Measurements from ENCODE around the gene IZUMO4. TPM values are rescaled to one million over a fixed set of nuclear protein-coding genes. Genes with fewer than 3 reads are reported as not detected.

The IZUMO4 gene
- total and polyA plus RNA-seq, 5 experiments from 2014 or later, result 0.26 to 18.7 (median 1.4) TPM

DNA sequence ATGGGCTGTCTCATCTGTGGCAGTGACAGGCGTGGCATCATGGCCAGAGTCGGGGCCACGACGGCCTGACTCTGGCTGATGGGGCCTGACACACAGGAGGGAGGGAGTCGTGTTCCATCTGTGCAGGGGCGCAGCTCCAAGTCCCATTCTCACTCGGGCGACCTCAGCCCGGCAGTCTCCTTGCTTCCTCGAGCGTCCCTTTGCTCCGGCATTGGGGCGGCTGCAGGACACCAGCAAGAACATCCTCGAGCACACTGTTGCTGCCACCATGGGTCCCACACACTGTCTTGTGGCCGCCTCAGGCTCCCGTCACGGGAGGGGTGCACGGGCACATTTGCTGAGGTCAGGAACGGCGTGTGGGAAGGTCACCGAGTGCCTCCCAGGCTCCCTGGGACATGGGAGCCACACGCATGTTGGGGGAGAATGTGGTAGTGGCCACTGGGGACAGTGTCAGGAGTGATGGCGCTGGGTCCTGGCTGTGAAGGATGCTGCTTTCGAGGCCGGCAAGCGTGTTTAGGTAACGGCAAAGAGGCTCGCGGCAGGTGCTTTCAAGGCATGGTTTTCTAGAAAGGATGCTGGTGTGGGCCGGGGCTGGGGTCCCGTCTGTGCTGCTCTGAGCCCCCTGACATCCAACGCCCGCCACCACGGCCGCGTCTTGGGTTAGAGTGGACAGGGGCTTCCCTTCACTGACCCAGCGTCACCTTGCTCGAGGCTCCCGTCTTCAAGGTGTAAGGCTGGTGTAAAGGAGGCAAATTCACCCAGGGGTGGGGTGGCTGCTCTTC, 3.4 kb downstream of the IZUMO4 start:
- Mint-ChIP-seq H3K9me3 (peaks cover 0 to 14% (median 1%) of the 10 kb centered on the region in 9 donors), H3K36me3 (peaks cover 4 to 30% (median 7%) of the 10 kb centered on the region in 3 donors), H3K27ac (peak overlapping the region in 1 of 10 donors; percentile 46), H3K27me3 (peaks cover 0 to 1% (median 0%) of the 10 kb centered on the region in 5 donors), H3K4me3 (no peak overlapping the region), H3K4me1 (peaks cover 3 to 16% (median 11%) of the 10 kb centered on the region in 4 donors)
- POLR2A ChIA-PET, result no interaction called here
- DNase-seq (no peak), ATAC-seq (no peak)

- ATAC-seq (no peak), DNase-seq (no peak)
- peaks cover 0 to 1% (median 0%) of the 10 kb centered on the region in 5 donors for H3K27me3 Mint-ChIP-seq
- peaks cover 2 to 14% (median 10%) of the 10 kb centered on the region in 4 donors for H3K4me1 Mint-ChIP-seq
- H3K36me3 Mint-ChIP-seq, result peaks cover 10 to 36% (median 12%) of the 10 kb centered on the region in 3 donors
- POLR2A ChIA-PET, result no interaction called here
- H3K27ac Mint-ChIP-seq, result no peak overlapping the region
- H3K9me3 Mint-ChIP-seq, result peaks cover 0 to 18% (median 4%) of the 10 kb centered on the region in 9 donors
- no peak overlapping the region for H3K4me3 Mint-ChIP-seq
Measured at GRCh38 chr19:2100719-2101061, 4.0 kb downstream of the IZUMO4 start.

DNA sequence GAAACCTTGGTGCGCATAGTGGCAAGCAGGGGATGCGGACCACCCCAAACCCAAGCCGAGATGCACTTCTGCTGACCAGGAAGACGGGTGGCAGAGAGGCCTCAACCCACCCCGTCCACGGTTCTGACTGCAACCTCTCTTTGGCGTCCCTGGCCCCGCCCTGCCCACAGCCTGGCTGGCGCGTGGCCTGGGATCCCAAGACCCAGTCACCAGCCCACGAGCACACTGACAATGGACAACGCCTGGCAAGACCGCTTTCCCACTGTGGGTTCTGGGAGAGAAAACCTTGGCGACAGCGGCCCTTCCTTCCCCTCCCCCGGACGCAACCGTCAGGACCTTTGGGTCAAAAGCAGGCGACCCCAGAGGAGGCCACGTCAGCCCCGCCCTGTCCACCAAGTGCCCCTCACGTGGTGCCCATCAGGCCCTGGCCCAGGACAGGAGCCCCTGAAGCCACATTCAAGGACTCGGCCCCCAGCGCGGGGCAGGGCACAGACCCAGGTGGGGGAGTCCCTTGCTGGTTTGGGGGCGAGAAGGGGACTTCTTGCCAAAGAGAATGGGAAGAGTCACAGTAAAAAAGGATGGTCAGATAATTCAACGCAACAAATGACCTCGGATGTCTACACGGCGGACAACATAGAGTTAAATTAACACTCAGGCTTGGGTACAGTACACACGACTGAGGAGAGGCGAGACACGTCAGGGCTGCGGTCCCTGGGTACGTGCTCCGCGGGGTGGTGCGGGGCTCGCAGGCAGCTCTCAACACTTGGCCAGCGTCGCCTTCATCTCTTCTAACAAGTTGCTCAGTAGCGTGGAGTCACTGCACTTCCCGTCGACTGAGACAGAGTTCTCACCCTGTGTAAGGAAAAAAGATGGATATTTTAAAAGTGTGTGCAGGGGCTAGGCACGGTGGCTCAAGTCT, 5.0 kb downstream of the IZUMO4 start:
- ATAC-seq (no peak), DNase-seq (peak in 1 of 10 donors; percentile 57)
- POLR2A ChIA-PET, result interaction anchor here (0.6 to 0.7 kb wide), 2 partner anchors 52 to 82 kb away, joined by 3 read pairs; no protein-coding TSS in a partner anchor
- Mint-ChIP-seq H3K36me3 (peaks cover 12 to 46% (median 20%) of the 10 kb centered on the region in 3 donors), H3K4me3 (peak overlapping the region in 1 of 10 donors; percentile 34), H3K27me3 (no peaks in the 10 kb centered on the region), H3K9me3 (peaks cover 0 to 19% (median 3%) of the 10 kb centered on the region in 9 donors), H3K4me1 (peaks cover 2 to 15% (median 10%) of the 10 kb centered on the region in 4 donors), H3K27ac (peak overlapping the region in 5 of 10 donors; percentile 32 to 88 (median 47))

DNA sequence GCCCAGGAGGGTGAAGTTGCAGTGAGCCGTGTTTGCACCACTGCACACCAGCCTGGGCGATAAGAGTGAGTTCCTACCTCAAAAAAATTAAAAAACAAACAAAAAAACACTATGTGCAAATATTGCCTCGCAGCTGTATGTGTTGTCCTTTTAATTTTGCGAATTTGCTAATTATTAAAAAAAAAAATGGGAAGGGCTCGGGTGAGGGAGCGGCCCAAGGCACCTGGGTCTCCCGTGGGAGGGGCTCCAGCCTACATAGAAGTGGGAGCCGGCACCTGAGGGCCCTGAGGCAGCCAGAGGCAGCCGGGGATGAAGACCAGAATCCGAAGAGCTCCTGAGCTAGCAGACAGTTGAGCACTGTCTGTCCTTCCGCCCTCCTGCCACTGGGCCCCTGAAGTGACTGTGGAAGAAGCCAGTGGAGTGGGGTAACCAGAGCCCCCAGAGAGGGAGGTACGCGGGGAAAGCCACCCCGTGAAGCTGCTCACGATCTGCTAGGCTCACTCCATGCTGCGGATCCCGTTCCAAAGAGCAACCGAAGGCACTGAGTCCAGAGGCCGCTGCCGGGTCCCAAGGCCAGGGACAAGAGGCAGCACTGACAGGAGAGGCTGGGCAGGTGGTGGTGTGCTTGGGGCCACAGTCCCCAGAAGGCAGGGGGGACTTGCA, 6.5 kb downstream of the IZUMO4 start:
- POLR2A ChIA-PET, result interaction anchor here (0.6 kb wide), 2 partner anchors 27 to 1065 kb away, joined by 4 to 7 read pairs; no protein-coding TSS in a partner anchor
- Mint-ChIP-seq H3K4me3 (no peak overlapping the region), H3K27me3 (no peaks in the 10 kb centered on the region), H3K9me3 (peaks cover 0 to 19% (median 3%) of the 10 kb centered on the region in 9 donors), H3K4me1 (peaks cover 0 to 13% (median 7%) of the 10 kb centered on the region in 4 donors), H3K36me3 (peaks cover 12 to 61% (median 30%) of the 10 kb centered on the region in 3 donors), H3K27ac (no peak overlapping the region)
- no peak for DNase-seq
- no peak for ATAC-seq

DNA sequence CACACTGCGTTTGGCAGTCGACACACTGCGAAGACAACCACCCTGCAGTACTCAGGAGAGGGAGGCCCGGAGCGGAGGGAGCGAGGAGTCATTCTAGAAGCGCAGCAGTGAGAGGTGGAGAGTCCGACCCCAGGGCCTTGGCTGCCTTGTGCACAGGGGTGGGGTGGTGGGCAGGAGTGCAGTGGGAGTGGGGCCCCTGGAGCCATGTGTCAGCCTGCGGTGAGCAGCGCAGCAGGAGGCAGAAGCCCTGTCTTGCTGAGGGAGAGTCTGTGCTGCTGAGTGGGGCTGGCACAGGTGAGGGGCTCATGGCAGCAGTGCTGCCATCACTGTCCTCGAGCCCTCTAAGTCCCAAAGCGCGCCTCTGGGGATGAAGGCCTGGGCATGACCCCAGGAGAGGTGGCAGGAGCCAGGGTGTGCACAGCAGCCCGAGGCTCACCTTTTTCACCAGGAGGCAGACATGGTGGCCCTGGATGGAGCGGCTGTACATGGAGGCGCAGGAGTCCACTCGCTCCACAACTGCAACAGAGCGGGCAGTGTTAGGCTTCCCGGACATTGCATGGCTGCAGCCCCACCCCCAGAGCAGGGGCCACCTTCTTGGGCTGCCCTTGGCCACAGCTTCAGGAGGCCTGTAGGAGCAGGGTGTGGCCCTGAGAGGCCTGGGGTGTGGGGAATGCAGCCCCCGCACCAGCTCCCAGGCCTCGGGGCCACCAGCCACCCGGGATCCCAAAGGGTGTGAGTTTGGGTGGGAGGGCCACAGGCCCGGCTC, 11.7 kb downstream of the IZUMO4 start:
- ATAC-seq (no peak), DNase-seq (no peak)
- H3K4me3 Mint-ChIP-seq, result no peak overlapping the region
- POLR2A ChIA-PET, result interaction anchor here (0.6 kb wide), 1 partner anchor 30 kb away, joined by 5 read pairs; no protein-coding TSS in a partner anchor
- H3K36me3 Mint-ChIP-seq, result peaks cover 12 to 68% (median 30%) of the 10 kb centered on the region in 3 donors
- H3K27ac Mint-ChIP-seq, result peak overlapping the region in 4 of 10 donors; percentile 7 to 85 (median 22)
- H3K4me1 Mint-ChIP-seq, result peaks cover 9 to 13% (median 10%) of the 10 kb centered on the region in 4 donors
- peaks cover 0 to 19% (median 3%) of the 10 kb centered on the region in 9 donors for H3K9me3 Mint-ChIP-seq
- H3K27me3 Mint-ChIP-seq, result no peaks in the 10 kb centered on the region

GRCh38 chr19:2109046-2109864, 12.5 kb downstream of the IZUMO4 start:
- no peak overlapping the region for H3K4me3 Mint-ChIP-seq
- POLR2A ChIA-PET, result no interaction called here
- peaks cover 7 to 12% (median 11%) of the 10 kb centered on the region in 4 donors for H3K4me1 Mint-ChIP-seq
- peaks cover 0 to 13% (median 3%) of the 10 kb centered on the region in 9 donors for H3K9me3 Mint-ChIP-seq
- H3K27ac Mint-ChIP-seq, result peak overlapping the region in 1 of 10 donors; percentile 41
- peaks cover 6 to 69% (median 34%) of the 10 kb centered on the region in 3 donors for H3K36me3 Mint-ChIP-seq
- no peak for DNase-seq
- no peaks in the 10 kb centered on the region for H3K27me3 Mint-ChIP-seq
- no peak for ATAC-seq

DNA sequence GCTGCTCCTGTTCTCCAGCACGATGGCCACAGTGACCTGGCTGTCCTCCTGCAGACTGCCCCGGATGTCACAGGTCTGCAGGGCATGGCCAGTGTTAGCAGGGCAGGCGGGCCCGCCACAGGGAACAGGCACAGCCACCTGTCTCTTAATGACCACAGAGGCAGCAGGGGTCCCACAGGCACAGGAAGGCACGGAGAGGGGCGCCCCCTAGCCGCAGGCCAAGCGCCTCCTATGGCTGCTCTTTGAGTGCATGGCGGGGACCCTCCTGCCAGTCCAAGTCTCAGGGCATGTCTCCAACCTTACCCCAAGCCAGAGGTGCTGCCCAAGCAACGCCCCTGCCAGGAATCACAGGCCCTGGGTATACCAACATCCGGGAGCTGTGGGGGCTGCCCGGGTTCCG, 14.1 kb downstream of the IZUMO4 start:
- H3K4me3 Mint-ChIP-seq, result no peak overlapping the region
- no peaks in the 10 kb centered on the region for H3K27me3 Mint-ChIP-seq
- peaks cover 0 to 2% (median 0%) of the 10 kb centered on the region in 9 donors for H3K9me3 Mint-ChIP-seq
- ATAC-seq (no peak), DNase-seq (no peak)
- H3K4me1 Mint-ChIP-seq, result peaks cover 6 to 12% (median 10%) of the 10 kb centered on the region in 4 donors
- H3K36me3 Mint-ChIP-seq, result peaks cover 0 to 69% (median 23%) of the 10 kb centered on the region in 3 donors
- POLR2A ChIA-PET, result no interaction called here
- H3K27ac Mint-ChIP-seq, result no peak overlapping the region

DNA sequence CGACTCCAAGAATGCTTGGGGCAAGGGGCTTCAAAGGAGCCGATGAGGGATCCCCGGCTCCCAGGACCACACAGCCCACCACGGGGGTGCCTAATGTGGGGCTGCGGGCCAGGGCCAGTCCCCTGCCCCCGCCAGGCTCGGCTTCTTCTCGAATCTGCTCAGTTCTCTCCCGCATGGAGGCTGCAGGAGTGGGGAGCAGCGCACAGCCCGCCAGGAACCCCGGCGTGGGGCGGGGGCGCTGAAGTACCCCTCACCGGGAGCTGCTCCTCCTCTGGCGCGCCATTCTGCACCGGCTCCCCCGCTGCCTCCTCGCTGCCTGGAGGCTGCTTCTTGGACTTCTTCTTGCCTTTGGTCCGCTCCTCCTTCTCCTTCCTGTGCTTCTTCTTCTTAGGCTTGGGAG, 14.7 kb downstream of the IZUMO4 start:
- Mint-ChIP-seq H3K9me3 (no peaks in the 10 kb centered on the region), H3K27ac (no peak overlapping the region), H3K4me1 (peaks cover 6 to 12% (median 10%) of the 10 kb centered on the region in 4 donors), H3K27me3 (no peaks in the 10 kb centered on the region), H3K36me3 (peaks cover 0 to 67% (median 19%) of the 10 kb centered on the region in 3 donors), H3K4me3 (no peak overlapping the region)
- no peak for DNase-seq
- POLR2A ChIA-PET, result no interaction called here
- no peak for ATAC-seq

GRCh38 chr19:2111886-2112285, 15.2 kb downstream of the IZUMO4 start:
- Mint-ChIP-seq H3K27me3 (no peaks in the 10 kb centered on the region), H3K4me3 (no peak overlapping the region), H3K36me3 (peaks cover 0 to 67% (median 14%) of the 10 kb centered on the region in 3 donors), H3K9me3 (no peaks in the 10 kb centered on the region), H3K27ac (no peak overlapping the region), H3K4me1 (peaks cover 6 to 10% (median 9%) of the 10 kb centered on the region in 4 donors)
- POLR2A ChIA-PET, result no interaction called here
- ATAC-seq, result no peak
- no peak for DNase-seq

- POLR2A ChIA-PET, result interaction anchor here (0.5 to 1.3 kb wide), 2 partner anchors 215 to 669 kb away, joined by 4 read pairs; no protein-coding TSS in a partner anchor
- Mint-ChIP-seq H3K9me3 (no peaks in the 10 kb centered on the region), H3K4me3 (peak overlapping the region in 2 of 10 donors; percentile 10 to 53), H3K36me3 (peaks cover 0 to 60% (median 11%) of the 10 kb centered on the region in 3 donors), H3K27ac (peak overlapping the region in 3 of 10 donors; percentile 65 to 83 (median 77)), H3K4me1 (peaks cover 6 to 10% (median 8%) of the 10 kb centered on the region in 4 donors), H3K27me3 (no peaks in the 10 kb centered on the region)
- ATAC-seq (peak; percentile 25 to 55), DNase-seq (peak in 1 of 10 donors; percentile 49)
Measured at GRCh38 chr19:2112516-2113320, 16.0 kb downstream of the IZUMO4 start.
